ENCODE measurements around the gene GORASP2. TPM values are rescaled to one million over a fixed set of nuclear protein-coding genes. Genes with fewer than 3 reads are reported as not detected.

The GORASP2 gene
- total RNA-seq, 1 donor from 2014 or later = 67.1 TPM

- Histone ChIP-seq H3F3A (ENCODE audit: low read depth) (peaks cover 25% of the 10 kb centered on the region), H3K9me3 (ENCODE audit: low read depth) (no peaks in the 10 kb centered on the region), H4K20me1 (ENCODE audit: low read depth) (no peaks in the 10 kb centered on the region), H3K79me2 (ENCODE audit: low read depth) (no peaks in the 10 kb centered on the region), H3K27me3 (peaks cover 14% of the 10 kb centered on the region), H3K4me3 (peak overlapping the region; percentile 54), H3K4me2 (peak overlapping the region; percentile 88), H2AFZ (replicated peaks) (peak overlapping the region; percentile 76), H3K4me1 (peaks cover 7% of the 10 kb centered on the region), H3K36me3 (no peaks in the 10 kb centered on the region), H3K9ac (no peak overlapping the region), H3K27ac (no peak overlapping the region)
- Mint-ChIP-seq H3K4me3 (peak overlapping the region; percentile 74), H3K9me3 (no peaks in the 10 kb centered on the region), H3K27ac (peak overlapping the region; percentile 85), H3K4me1 (peaks cover 14% of the 10 kb centered on the region), H3K36me3 (peaks cover 4% of the 10 kb centered on the region), H3K27me3 (ENCODE audit: insufficient read depth, low read depth) (peaks cover 2% of the 10 kb centered on the region)
- TF ChIP-seq EZH2phosphoT487 (IDR thresholded peaks at IDR 0.05) (no peak), EZH2 (IDR thresholded peaks at IDR 0.05) (no peak), CTCF (IDR thresholded peaks at IDR 0.05) (no peak)
- peak; percentile 11 for DNase-seq (ENCODE audit: low spot score)
Observed at GRCh38 chr2:170972296-170973224, 43.5 kb downstream of the GORASP2 start.

- DNase-seq (ENCODE audit: low spot score) = no peak
- H3K9me3 ChIP-seq (ENCODE audit: low read depth) = no peaks in the 10 kb centered on the region
- H3K79me2 ChIP-seq (ENCODE audit: low read depth) = no peaks in the 10 kb centered on the region
- H3K27me3 ChIP-seq = peaks cover 14% of the 10 kb centered on the region
- H3K4me3 Mint-ChIP-seq = peak overlapping the region; percentile 74
- peak overlapping the region; percentile 28 for H3K9ac ChIP-seq
- peaks cover 7% of the 10 kb centered on the region for H3K4me1 ChIP-seq
- H3K4me2 ChIP-seq = peak overlapping the region; percentile 88
- peaks cover under 1% of the 10 kb centered on the region for H3K36me3 Mint-ChIP-seq
- H3K9me3 Mint-ChIP-seq = no peaks in the 10 kb centered on the region
- H3K27ac Mint-ChIP-seq = peak overlapping the region; percentile 85
- no peaks in the 10 kb centered on the region for H3K36me3 ChIP-seq
- peaks cover 2% of the 10 kb centered on the region for H3K27me3 Mint-ChIP-seq (ENCODE audit: insufficient read depth, low read depth)
- H3K4me3 ChIP-seq = peak overlapping the region; percentile 54
- H3K27ac ChIP-seq = no peak overlapping the region
- peak overlapping the region; percentile 76 for H2AFZ ChIP-seq (replicated peaks)
- H3F3A ChIP-seq (ENCODE audit: low read depth) = peaks cover 25% of the 10 kb centered on the region
- TF ChIP-seq CTCF (IDR thresholded peaks at IDR 0.05) = no peak
- TF ChIP-seq EZH2phosphoT487 (IDR thresholded peaks at IDR 0.05) = no peak
- no peak for TF ChIP-seq EZH2 (IDR thresholded peaks at IDR 0.05)
- peaks cover 14% of the 10 kb centered on the region for H3K4me1 Mint-ChIP-seq
- H4K20me1 ChIP-seq (ENCODE audit: low read depth) = no peaks in the 10 kb centered on the region
Observed at GRCh38 chr2:170973225-170973491, 44.1 kb downstream of the GORASP2 start.

GRCh38 chr2:170973492-170974303 is 44.6 kb downstream of the GORASP2 start:
- Histone ChIP-seq H3K4me2 (peak overlapping the region; percentile 88), H4K20me1 (ENCODE audit: low read depth) (no peaks in the 10 kb centered on the region), H3K27ac (no peak overlapping the region), H3K9me3 (ENCODE audit: low read depth) (no peaks in the 10 kb centered on the region), H3K36me3 (no peaks in the 10 kb centered on the region), H2AFZ (replicated peaks) (peak overlapping the region; percentile 97), H3K4me3 (peak overlapping the region; percentile 54), H3F3A (ENCODE audit: low read depth) (peaks cover 22% of the 10 kb centered on the region), H3K79me2 (ENCODE audit: low read depth) (no peaks in the 10 kb centered on the region), H3K27me3 (peaks cover 14% of the 10 kb centered on the region), H3K4me1 (peaks cover 7% of the 10 kb centered on the region), H3K9ac (peak overlapping the region; percentile 28)
- TF ChIP-seq CTCF (IDR thresholded peaks at IDR 0.05) (peak; percentile 97), EZH2phosphoT487 (IDR thresholded peaks at IDR 0.05) (no peak), EZH2 (IDR thresholded peaks at IDR 0.05) (peak; percentile 27)
- Mint-ChIP-seq H3K27ac (peak overlapping the region; percentile 16), H3K9me3 (no peaks in the 10 kb centered on the region), H3K4me1 (peaks cover 14% of the 10 kb centered on the region), H3K36me3 (no peaks in the 10 kb centered on the region), H3K27me3 (ENCODE audit: insufficient read depth, low read depth) (peaks cover 2% of the 10 kb centered on the region), H3K4me3 (peak overlapping the region; percentile 62)
- DNase-seq (ENCODE audit: low spot score) = peak; percentile 91

Data from neural progenitor cell (in vitro differentiated cells).